Panc1 (cell line): ENCODE results near the gene ARTN. TPM values are rescaled to one million over a fixed set of nuclear protein-coding genes. Genes with fewer than 3 reads are reported as not detected.

Source experiments
- ATAC-seq: fragments of 200-7000 bp; cut with Tn5 transposase; 2 replicates; pipeline ENCODE4 v1.9.1; 2020; ENCODE audit warnings: mild to moderate bottlenecking, moderate library complexity
- BruUV-seq: library from RNA; stranded (reverse); fragments of 400-500 nt; replicated peaks from 2 replicates; lab custom pipeline; 2021; lab: Mats Ljungman, UMichigan
- CTCF ChIA-PET: fragments of 300-600 bp; sonication (Branson Sonifier 250); formaldehyde crosslinking; loops from one replicate; lab custom pipeline; 2022; ENCODE audit warnings: antibody characterized with exemption; lab: Charles Lee
- POLR2A ChIA-PET: fragments of 300-600 bp; sonication (Branson Sonifier 250); formaldehyde crosslinking; loops from one replicate; lab custom pipeline; 2022; ENCODE audit warnings: antibody characterized with exemption; lab: Charles Lee
- DNase-seq: peaks from one replicate; pipeline ENCODE4 v3.0.0-alpha.2; 2010; ENCODE audit warnings: low read depth, low spot score
- H3K27ac ChIP-seq: 2 replicates; pipeline ENCODE4 v1.5.1; 2011; ENCODE audit warnings: mild to moderate bottlenecking, low read length, inconsistent platforms
- H3K27me3 ChIP-seq: fragments of 200-500 bp; sonication (Bioruptor generic); 2 replicates; pipeline ENCODE4 v1.6.0; 2014; ENCODE audit warnings: low read length, inconsistent platforms; ENCODE audit not compliant: control insufficient read depth, insufficient read depth
- H3K36me3 ChIP-seq: fragments of 200-500 bp; sonication (Bioruptor generic); 2 replicates; pipeline ENCODE4 v1.5.1; 2014; ENCODE audit warnings: inconsistent platforms, mild to moderate bottlenecking, low read length, moderate library complexity; ENCODE audit not compliant: control insufficient read depth, insufficient read depth
- H3K4me1 ChIP-seq: 2 replicates; pipeline ENCODE4 v1.5.1; 2011; ENCODE audit warnings: inconsistent platforms, mild to moderate bottlenecking, low read length, moderate library complexity; ENCODE audit not compliant: control insufficient read depth, insufficient read depth
- H3K4me3 ChIP-seq, 2 experiments: 2 replicates each; pipeline ENCODE4 v1.5.1; 2011 to 2012; ENCODE audit warnings: low read depth in 2 of 2, low read length in 2 of 2, mild to moderate bottlenecking in 2 of 2, inconsistent platforms in 1 of 2, moderate library complexity in 1 of 2
- H3K9me3 ChIP-seq: fragments of 200-500 bp; sonication (Bioruptor generic); 2 replicates; pipeline ENCODE4 v1.5.1; 2014; ENCODE audit warnings: low read depth, mild to moderate bottlenecking, inconsistent platforms, low read length, moderate library complexity; ENCODE audit not compliant: control insufficient read depth, insufficient read depth
- POLR2AphosphoS5 ChIP-seq: IDR thresholded peaks from 2 replicates; pipeline ENCODE4 v1.6.1; 2012; ENCODE audit warnings: mild to moderate bottlenecking, low read depth, low read length, moderate library complexity
- SIN3A ChIP-seq: IDR thresholded peaks from 2 replicates; pipeline ENCODE4 v1.6.1; 2012; ENCODE audit warnings: low read depth, mild to moderate bottlenecking, low read length, moderate library complexity, borderline replicate concordance; ENCODE audit not compliant: insufficient read depth
- TCF7L2 ChIP-seq: IDR thresholded peaks from 2 replicates; pipeline ENCODE4 v1.6.1; 2011; ENCODE audit warnings: mild to moderate bottlenecking, low read depth, low read length, inconsistent platforms
- in situ Hi-C: cut with HindIII; loops from 2 replicates; pipeline ENCODE4 v1.10.0; 2016; ENCODE audit warnings: low sequenced_read_pairs, low pct_unique_long_range_greater_than_20kb
- intact Hi-C: fragments of 100-400 bp; cut with micrococcal nuclease; formaldehyde crosslinking; loops from one replicate; pipeline ENCODE4 v1.10.0; 2022; ENCODE audit not compliant: unreplicated experiment
- total RNA-seq: library from RNA; stranded (reverse); gene quantifications from one replicate; pipeline ENCODE4 v1.2.1, GENCODE V29; 2021; ENCODE audit not compliant: unreplicated experiment
- TF ChIP-seq, protein P1 (sequence below), 2 experiments: IDR thresholded peaks; 2 replicates each; pipeline ENCODE4 v1.6.1; 2011 to 2012; ENCODE audit warnings: low read depth in 2 of 2, control low read depth in 1 of 2, low read length in 1 of 2, mild to moderate bottlenecking in 1 of 2, moderate library complexity in 1 of 2; ENCODE audit not compliant: insufficient read depth in 1 of 2
- TF ChIP-seq, protein P2 (sequence below): fragments of 450-650 bp; IDR thresholded peaks from 2 replicates; pipeline ENCODE4 v1.5.1; 2017; ENCODE audit warnings: mild to moderate bottlenecking

Gene ARTN
- total RNA-seq, 1 experiment from 2014 or later, result 0.49 TPM

DNA sequence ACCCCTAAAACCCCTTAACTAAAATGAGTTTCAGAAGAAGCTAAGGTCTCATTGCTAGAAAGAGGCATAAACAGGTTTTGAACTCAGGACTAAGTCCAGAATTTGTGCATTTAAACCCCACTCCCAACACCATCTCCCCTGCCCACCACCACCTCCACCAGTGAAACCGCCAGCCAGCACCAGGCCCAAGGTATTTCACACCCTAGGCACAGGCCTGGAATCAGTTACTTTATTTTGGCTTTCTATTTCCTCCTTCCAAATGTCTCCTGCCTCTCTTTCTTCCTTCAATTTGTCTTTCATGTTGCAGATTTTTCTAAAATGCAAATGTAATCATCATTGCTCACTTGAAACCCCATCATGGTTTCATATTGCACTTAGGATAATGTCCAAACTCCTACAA is 11.3 kb downstream of the ARTN start:
- Histone ChIP-seq H3K27ac (peak overlapping the region; percentile 34), H3K9me3 (no peaks in the 10 kb centered on the region), H3K36me3 (peaks cover 4% of the 10 kb centered on the region; the same call in 1 of the 2 replicates), H3K27me3 (no peaks in the 10 kb centered on the region), H3K4me1 (peaks cover 16% of the 10 kb centered on the region), H3K4me3 (no peak overlapping the region)
- POLR2A ChIA-PET, result interaction anchor here (0.7 kb wide), 1 partner anchor 196 kb away, joined by 4 read pairs; no protein-coding TSS in a partner anchor
- no TSS peak for BruUV-seq
- in situ Hi-C loops, result loop anchor here (25.0 kb wide), 1 partner anchor 183 kb away; no protein-coding TSS in a partner anchor
- no peak for ATAC-seq
- no peak for DNase-seq
- no peak for TF ChIP-seq TCF7L2
- TF ChIP-seq SIN3A, result no peak
- no peak for TF ChIP-seq POLR2AphosphoS5
- TF ChIP-seq, protein P1, sequence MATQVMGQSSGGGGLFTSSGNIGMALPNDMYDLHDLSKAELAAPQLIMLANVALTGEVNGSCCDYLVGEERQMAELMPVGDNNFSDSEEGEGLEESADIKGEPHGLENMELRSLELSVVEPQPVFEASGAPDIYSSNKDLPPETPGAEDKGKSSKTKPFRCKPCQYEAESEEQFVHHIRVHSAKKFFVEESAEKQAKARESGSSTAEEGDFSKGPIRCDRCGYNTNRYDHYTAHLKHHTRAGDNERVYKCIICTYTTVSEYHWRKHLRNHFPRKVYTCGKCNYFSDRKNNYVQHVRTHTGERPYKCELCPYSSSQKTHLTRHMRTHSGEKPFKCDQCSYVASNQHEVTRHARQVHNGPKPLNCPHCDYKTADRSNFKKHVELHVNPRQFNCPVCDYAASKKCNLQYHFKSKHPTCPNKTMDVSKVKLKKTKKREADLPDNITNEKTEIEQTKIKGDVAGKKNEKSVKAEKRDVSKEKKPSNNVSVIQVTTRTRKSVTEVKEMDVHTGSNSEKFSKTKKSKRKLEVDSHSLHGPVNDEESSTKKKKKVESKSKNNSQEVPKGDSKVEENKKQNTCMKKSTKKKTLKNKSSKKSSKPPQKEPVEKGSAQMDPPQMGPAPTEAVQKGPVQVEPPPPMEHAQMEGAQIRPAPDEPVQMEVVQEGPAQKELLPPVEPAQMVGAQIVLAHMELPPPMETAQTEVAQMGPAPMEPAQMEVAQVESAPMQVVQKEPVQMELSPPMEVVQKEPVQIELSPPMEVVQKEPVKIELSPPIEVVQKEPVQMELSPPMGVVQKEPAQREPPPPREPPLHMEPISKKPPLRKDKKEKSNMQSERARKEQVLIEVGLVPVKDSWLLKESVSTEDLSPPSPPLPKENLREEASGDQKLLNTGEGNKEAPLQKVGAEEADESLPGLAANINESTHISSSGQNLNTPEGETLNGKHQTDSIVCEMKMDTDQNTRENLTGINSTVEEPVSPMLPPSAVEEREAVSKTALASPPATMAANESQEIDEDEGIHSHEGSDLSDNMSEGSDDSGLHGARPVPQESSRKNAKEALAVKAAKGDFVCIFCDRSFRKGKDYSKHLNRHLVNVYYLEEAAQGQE (IDR thresholded peaks at IDR 0.05; ENCODE audit: insufficient read depth in 1 of 2, low read depth in 2 of 2, low read length in 1 of 2), result no peak
- TF ChIP-seq, protein P2, sequence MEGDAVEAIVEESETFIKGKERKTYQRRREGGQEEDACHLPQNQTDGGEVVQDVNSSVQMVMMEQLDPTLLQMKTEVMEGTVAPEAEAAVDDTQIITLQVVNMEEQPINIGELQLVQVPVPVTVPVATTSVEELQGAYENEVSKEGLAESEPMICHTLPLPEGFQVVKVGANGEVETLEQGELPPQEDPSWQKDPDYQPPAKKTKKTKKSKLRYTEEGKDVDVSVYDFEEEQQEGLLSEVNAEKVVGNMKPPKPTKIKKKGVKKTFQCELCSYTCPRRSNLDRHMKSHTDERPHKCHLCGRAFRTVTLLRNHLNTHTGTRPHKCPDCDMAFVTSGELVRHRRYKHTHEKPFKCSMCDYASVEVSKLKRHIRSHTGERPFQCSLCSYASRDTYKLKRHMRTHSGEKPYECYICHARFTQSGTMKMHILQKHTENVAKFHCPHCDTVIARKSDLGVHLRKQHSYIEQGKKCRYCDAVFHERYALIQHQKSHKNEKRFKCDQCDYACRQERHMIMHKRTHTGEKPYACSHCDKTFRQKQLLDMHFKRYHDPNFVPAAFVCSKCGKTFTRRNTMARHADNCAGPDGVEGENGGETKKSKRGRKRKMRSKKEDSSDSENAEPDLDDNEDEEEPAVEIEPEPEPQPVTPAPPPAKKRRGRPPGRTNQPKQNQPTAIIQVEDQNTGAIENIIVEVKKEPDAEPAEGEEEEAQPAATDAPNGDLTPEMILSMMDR, result no peak
- intact Hi-C loops, result no loop called here
- CTCF ChIA-PET, result interaction anchor here (2.4 kb wide), 1 partner anchor 10 kb away, joined by 9 read pairs; no protein-coding TSS in a partner anchor

DNA sequence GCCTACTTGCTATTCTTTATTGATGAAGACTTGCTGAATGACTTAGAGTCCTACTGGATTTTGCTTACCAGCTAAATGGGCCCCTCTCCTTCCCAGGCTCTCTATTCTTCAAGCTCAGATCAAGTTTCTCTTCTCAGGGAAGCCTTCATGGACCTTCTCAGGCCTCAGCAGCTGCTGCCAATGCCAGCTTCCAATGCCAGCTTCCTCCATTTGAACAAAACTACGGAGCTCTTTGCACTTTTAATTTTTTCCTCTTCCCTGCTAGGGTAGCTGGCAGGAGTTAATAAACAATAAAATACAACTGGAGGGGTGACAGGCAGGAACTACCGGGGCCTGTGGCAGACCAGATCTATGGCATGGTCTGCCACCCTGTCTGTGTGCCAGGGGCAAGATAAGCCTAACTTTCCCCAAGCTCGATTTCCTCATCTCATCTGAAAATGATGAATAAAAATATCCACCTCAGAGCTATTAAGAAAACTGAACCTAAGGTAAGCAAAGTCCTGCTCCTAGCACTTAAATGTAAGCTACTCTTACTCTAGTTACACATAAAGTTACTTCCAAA is 12.2 kb downstream of the ARTN start:
- CTCF ChIA-PET, result interaction anchor here (2.2 to 2.4 kb wide), 2 partner anchors 11 to 182 kb away, joined by 9 to 10 read pairs; no protein-coding TSS in a partner anchor
- H3K4me1 ChIP-seq, result peaks cover 16% of the 10 kb centered on the region
- no peak for DNase-seq
- BruUV-seq, result TSS peak; percentile 93
- H3K4me3 ChIP-seq, result peak overlapping the region; percentile 79 to 88
- peaks cover 4% of the 10 kb centered on the region; the same call in 1 of the 2 replicates for H3K36me3 ChIP-seq
- intact Hi-C loops (no loop called here), in situ Hi-C loops (loop anchor here (25.0 kb wide), 1 partner anchor 183 kb away; no protein-coding TSS in a partner anchor)
- H3K9me3 ChIP-seq, result no peaks in the 10 kb centered on the region
- ATAC-seq, result no peak
- no peaks in the 10 kb centered on the region for H3K27me3 ChIP-seq
- TF ChIP-seq SIN3A (no peak), TCF7L2 (no peak), POLR2AphosphoS5 (no peak)
- TF ChIP-seq, protein P1 (IDR thresholded peaks at IDR 0.05; ENCODE audit: insufficient read depth in 1 of 2, low read depth in 2 of 2, low read length in 1 of 2), result no peak
- TF ChIP-seq, protein P2, result no peak
- POLR2A ChIA-PET, result no interaction called here
- H3K27ac ChIP-seq, result peak overlapping the region; percentile 96
